ENCODE data around the gene RABAC1. TPM values are rescaled to one million over a fixed set of nuclear protein-coding genes. Genes with fewer than 3 reads are reported as not detected.
A peak's percentile ranks its signal among the peaks of the same experiment; 100 is the strongest.
"Not testable (repeated sequence)": the region's sequence is repeated elsewhere in the genome, so short reads cannot be mapped to it uniquely, and the experiment has no call there.

RABAC1 gene
- total RNA-seq, 2 experiments from 2014 or later: 85.3 to 87.3 TPM

DNA sequence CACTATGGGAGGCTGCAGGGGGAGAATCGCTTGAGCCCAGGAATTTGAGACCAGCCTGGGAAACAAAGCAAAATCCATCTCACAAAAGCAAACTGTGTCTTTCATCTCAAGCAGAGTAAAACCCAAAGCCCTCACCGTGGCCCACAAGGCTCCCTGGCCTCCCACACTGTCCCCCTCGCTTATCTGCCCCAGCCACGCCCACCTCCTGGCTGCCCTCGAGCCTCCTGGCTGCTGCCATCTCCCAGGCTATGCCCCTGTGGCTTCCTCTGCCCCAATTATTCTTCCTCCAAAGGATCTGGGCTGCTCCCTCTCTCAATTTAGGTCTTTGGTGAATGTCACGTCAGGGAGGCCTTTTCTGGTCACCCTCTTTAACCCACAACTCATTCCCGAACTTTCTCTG is 3.6 kb downstream of the RABAC1 start:
- POLR2A ChIA-PET: no interaction called here
- no peaks in the 10 kb centered on the region for H3K9me3 Mint-ChIP-seq
- H3K4me3 Mint-ChIP-seq: no peak overlapping the region
- DNase-seq (no peak), ATAC-seq (ENCODE audit: low read depth) (no peak)
- peak overlapping the region; percentile 37 for H3K27ac Mint-ChIP-seq
- H3K27me3 Mint-ChIP-seq: no peaks in the 10 kb centered on the region
- H3K4me1 Mint-ChIP-seq: peaks cover 17% of the 10 kb centered on the region
- no peaks in the 10 kb centered on the region for H3K36me3 Mint-ChIP-seq

DNA sequence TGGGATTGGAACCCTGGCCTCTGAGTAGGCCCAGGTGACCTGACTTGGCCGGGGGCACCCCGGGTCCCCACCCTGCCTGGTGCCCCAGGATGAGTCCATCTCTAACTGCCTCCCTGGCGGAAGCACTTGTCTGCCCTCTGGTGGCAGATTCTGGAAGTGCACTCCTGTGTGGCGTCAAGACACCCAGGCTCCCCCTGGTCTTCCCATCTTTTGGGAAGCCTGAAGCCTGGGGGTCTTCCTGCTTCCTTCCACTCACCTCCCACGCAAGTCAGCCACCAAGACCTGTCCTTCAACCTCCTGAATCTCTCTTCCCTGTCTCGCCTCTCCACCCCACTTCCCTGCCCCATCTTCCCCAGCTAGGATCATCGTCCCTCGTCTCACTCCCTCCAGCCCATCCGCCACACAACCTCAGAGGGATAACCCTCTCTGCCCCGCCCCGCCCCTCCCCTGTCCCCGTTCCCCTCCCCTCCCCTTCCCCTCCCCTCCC is 7.4 kb downstream of the RABAC1 start:
- ATAC-seq (ENCODE audit: low read depth): peak; percentile 80
- Mint-ChIP-seq H3K36me3 (no peaks in the 10 kb centered on the region), H3K4me1 (peaks cover 12% of the 10 kb centered on the region), H3K9me3 (no peaks in the 10 kb centered on the region), H3K27me3 (no peaks in the 10 kb centered on the region), H3K27ac (peak overlapping the region; percentile 61), H3K4me3 (no peak overlapping the region)
- DNase-seq: peak; percentile 91
- POLR2A ChIA-PET: interaction anchor here (3.2 kb wide), 1 partner anchor 79 kb away, joined by 18 read pairs; no protein-coding TSS in a partner anchor

GRCh38 chr19:41947091-41947490 is 12.0 kb downstream of the RABAC1 start:
- Mint-ChIP-seq H3K4me1 (peaks cover 30% of the 10 kb centered on the region), H3K4me3 (no peak overlapping the region), H3K36me3 (no peaks in the 10 kb centered on the region), H3K9me3 (no peaks in the 10 kb centered on the region), H3K27me3 (no peaks in the 10 kb centered on the region), H3K27ac (peak overlapping the region; percentile 40)
- DNase-seq (no peak), ATAC-seq (ENCODE audit: low read depth) (no peak)
- POLR2A ChIA-PET: interaction anchor here (2.5 to 3.3 kb wide), 2 partner anchors 71 to 87 kb away, joined by 8 to 28 read pairs; partner anchors contain the start of genes CD79A and RPS19

DNA sequence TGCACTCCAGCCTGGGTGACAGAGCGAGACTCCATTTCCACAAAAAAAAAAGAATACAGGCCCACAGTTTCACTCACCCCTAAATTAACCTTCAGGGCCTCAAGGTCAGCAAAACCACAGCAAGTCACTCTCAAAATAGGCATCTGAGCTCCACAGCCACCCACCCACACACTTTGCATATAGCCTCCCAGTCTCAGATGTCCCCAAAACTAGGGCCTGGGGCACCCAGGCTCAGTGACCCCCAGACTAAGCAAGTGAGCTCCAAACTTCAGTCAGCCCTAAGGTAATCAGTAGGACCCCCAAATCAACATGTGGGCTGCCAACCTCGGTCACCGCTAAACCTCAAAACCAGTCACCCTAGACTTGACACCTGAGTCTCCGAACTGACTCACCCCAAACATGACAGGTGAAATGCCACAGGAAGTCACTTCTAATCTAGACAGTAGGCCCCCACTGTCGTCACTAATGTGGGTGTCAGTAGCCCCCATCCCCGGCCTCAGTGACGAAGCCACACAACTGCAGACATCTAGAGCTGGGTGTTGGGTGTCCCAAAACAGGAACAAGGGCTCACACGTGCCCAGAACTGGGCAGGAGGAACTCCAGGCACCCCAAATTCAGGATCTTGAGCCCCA is 13.9 kb downstream of the RABAC1 start:
- POLR2A ChIA-PET: interaction anchor here (0.6 to 4.3 kb wide), 16 partner anchors 8 to 307 kb away, joined by 3 to 40 read pairs (median 6); partner anchors contain the start of genes ARHGEF1, CD79A, RABAC1 and RPS19
- Mint-ChIP-seq H3K27ac (peak overlapping the region; percentile 60), H3K27me3 (peaks cover 8% of the 10 kb centered on the region), H3K4me1 (peaks cover 33% of the 10 kb centered on the region), H3K9me3 (no peaks in the 10 kb centered on the region), H3K4me3 (peak overlapping the region; percentile 69), H3K36me3 (no peaks in the 10 kb centered on the region)
- ATAC-seq (ENCODE audit: low read depth) (peak; percentile 90), DNase-seq (peak; percentile 82)

GRCh38 chr19:41944336-41944735 is 14.8 kb downstream of the RABAC1 start:
- Mint-ChIP-seq H3K4me3 (no peak overlapping the region), H3K27me3 (peaks cover 8% of the 10 kb centered on the region), H3K36me3 (no peaks in the 10 kb centered on the region), H3K4me1 (peaks cover 33% of the 10 kb centered on the region), H3K9me3 (no peaks in the 10 kb centered on the region), H3K27ac (no peak overlapping the region)
- DNase-seq (no peak), ATAC-seq (ENCODE audit: low read depth) (no peak)
- POLR2A ChIA-PET: interaction anchor here (0.7 to 4.3 kb wide), 6 partner anchors 13 to 308 kb away, joined by 3 to 40 read pairs (median 6); partner anchors contain the start of gene CD79A

- Mint-ChIP-seq H3K9me3 (no peaks in the 10 kb centered on the region), H3K27me3 (peaks cover 13% of the 10 kb centered on the region), H3K36me3 (no peaks in the 10 kb centered on the region), H3K4me3 (peak overlapping the region; percentile 55), H3K27ac (no peak overlapping the region), H3K4me1 (peaks cover 28% of the 10 kb centered on the region)
- POLR2A ChIA-PET: interaction anchor here (1.1 to 1.3 kb wide), 2 partner anchors 16 to 29 kb away, joined by 4 read pairs; no protein-coding TSS in a partner anchor
- ATAC-seq (ENCODE audit: low read depth) (no peak), DNase-seq (no peak)
Observed at GRCh38 chr19:41941410-41942202, 17.5 kb downstream of the RABAC1 start.

GRCh38 chr19:41940731-41941409 is 18.3 kb downstream of the RABAC1 start:
- H3K9me3 Mint-ChIP-seq: no peaks in the 10 kb centered on the region
- peak overlapping the region; percentile 84 for H3K4me3 Mint-ChIP-seq
- peaks cover 31% of the 10 kb centered on the region for H3K4me1 Mint-ChIP-seq

DNA sequence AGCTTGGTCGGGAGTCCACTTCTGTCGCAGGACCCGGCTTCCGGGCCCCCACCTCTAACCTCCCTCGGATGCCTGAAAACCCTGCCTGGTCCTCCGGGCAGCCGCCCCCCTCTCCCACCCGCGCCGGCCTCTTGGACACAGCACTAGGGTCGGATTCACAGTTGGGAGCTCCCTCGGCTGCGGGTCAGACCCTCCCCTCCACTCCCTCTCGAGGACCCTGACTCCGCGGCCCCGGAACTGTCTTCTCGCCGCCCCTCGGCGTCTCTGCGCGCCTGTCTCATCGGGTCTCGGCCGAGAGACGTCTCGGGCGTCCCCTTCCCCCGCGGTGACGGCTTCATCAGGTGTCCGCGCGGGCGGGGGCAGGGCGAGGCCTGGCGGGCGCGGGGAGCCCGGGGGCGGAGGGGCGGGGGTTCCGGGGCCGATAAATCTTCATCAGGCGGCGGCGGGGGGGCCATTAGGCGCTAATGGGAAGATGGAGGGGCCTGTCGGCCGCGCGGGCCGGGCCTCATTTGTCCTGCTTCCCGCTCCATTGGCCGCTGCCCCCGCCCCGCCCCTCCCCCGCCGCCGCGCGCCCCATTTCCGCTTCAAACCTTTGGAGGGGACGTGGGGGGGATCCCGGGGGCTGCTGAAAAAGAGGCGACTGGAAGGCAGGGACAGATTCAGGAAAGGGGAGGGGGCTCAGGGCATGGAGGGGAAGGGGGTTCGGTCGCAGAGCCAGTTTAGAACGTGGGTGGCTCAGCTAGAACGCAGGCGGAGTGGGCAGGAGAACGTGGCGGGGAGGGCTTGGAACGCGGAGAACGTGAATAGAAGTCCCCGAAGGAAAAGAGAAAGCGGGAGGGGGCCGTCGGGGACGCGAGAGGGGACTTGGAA is 19.0 kb downstream of the RABAC1 start:
- H3K4me1 Mint-ChIP-seq: peaks cover 28% of the 10 kb centered on the region
- no peaks in the 10 kb centered on the region for H3K36me3 Mint-ChIP-seq
- H3K27ac Mint-ChIP-seq: peak overlapping the region; percentile 83
- no peaks in the 10 kb centered on the region for H3K9me3 Mint-ChIP-seq
- POLR2A ChIA-PET: interaction anchor here (1.1 to 1.3 kb wide), 3 partner anchors 18 to 55 kb away, joined by 4 read pairs; no protein-coding TSS in a partner anchor
- H3K27me3 Mint-ChIP-seq: peaks cover 23% of the 10 kb centered on the region
- peak overlapping the region; percentile 84 for H3K4me3 Mint-ChIP-seq
- ATAC-seq (ENCODE audit: low read depth) (no peak), DNase-seq (no peak)

More at GRCh38 chr19:41940731-41941409, 18.3 kb downstream of the RABAC1 start:
- DNase-seq (no peak), ATAC-seq (ENCODE audit: low read depth) (no peak)
- peak overlapping the region; percentile 83 for H3K27ac Mint-ChIP-seq
- POLR2A ChIA-PET: interaction anchor here (1.1 to 1.3 kb wide), 2 partner anchors 17 to 29 kb away, joined by 4 read pairs; no protein-coding TSS in a partner anchor
- H3K36me3 Mint-ChIP-seq: no peaks in the 10 kb centered on the region
- peaks cover 19% of the 10 kb centered on the region for H3K27me3 Mint-ChIP-seq

DNA sequence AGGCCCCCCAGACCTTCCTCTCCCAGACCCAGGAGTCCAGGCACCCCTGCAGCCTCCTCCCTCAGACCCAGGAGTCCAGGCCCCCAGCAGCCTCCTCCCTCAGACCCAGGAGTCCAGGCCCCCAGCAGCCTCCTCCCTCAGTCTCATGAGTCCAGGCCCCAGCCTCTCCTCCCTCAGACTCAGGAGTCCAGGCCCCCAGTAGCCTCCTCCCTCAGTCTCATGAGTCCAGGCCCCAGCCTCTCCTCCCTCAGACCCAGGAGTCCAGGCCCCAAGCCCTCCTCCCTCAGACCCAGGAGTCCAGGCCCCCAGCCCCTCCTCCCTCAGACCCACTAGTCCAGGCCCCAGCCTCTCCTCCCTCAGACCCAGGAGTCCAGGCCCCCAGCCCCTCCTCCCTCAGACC is 19.9 kb downstream of the RABAC1 start:
- DNase-seq; H3K4me3 Mint-ChIP-seq; H3K36me3 Mint-ChIP-seq; ATAC-seq (ENCODE audit: low read depth); H3K9me3 Mint-ChIP-seq; H3K27ac Mint-ChIP-seq: not testable (repeated sequence)
- POLR2A ChIA-PET: interaction anchor here (1.2 kb wide), 1 partner anchor 54 kb away, joined by 4 read pairs; no protein-coding TSS in a partner anchor
- H3K27me3 Mint-ChIP-seq: peaks cover 28% of the 10 kb centered on the region
- H3K4me1 Mint-ChIP-seq: peaks cover 26% of the 10 kb centered on the region

DNA sequence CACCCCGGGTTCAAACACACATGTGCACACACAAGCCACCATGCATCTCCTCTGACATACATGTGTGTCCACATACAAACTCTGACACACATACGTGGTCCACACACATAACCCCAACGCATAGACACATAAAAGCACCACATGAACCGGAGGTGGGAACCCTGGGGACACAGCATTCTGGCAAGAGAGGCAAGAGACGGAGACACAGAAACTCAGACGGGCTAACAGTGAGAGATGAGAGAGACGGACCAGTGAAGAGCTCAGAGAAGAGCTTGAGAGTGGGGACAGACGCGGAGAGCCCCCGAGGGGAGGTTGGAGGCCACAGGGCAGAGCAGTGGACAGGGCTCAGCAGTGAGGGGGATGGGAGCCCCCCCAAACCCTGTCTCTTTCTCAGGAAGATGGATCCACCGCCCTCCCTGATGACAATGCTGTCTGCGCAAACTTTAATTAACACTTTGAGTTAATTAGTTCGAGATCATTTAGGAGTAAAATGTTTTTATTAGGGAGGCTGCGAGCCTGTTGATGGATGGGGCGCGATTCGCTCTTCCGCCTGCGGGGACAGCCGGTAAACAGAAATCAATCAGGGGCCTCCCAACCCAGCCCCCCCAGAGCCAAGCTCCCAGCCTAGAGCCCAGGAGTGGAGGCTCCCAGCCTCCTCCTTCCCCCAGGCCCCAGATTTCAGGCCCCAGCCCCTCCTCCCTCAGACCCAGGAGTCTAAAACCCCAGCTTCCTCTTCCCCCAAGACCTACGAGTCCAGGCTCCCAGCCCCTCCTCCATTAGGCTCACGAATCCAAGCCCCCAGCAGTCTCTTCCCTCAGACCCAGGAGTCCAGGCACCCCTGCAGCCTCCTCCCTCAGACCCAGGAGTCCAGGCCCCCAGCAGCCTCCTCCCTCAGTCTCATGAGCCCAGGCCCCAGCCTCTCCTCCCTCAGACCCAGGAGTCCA is 21.3 kb downstream of the RABAC1 start:
- peak overlapping the region; percentile 23 for H3K27ac Mint-ChIP-seq
- ATAC-seq (ENCODE audit: low read depth) (no peak), DNase-seq (no peak)
- POLR2A ChIA-PET: interaction anchor here (1.2 to 1.5 kb wide), 4 partner anchors 8 to 78 kb away, joined by 3 to 5 read pairs (median 4); partner anchors contain the start of gene RPS19
- no peaks in the 10 kb centered on the region for H3K36me3 Mint-ChIP-seq
- peaks cover 32% of the 10 kb centered on the region for H3K27me3 Mint-ChIP-seq
- H3K9me3 Mint-ChIP-seq: no peaks in the 10 kb centered on the region
- H3K4me1 Mint-ChIP-seq: peaks cover 33% of the 10 kb centered on the region
- H3K4me3 Mint-ChIP-seq: no peak overlapping the region

DNA sequence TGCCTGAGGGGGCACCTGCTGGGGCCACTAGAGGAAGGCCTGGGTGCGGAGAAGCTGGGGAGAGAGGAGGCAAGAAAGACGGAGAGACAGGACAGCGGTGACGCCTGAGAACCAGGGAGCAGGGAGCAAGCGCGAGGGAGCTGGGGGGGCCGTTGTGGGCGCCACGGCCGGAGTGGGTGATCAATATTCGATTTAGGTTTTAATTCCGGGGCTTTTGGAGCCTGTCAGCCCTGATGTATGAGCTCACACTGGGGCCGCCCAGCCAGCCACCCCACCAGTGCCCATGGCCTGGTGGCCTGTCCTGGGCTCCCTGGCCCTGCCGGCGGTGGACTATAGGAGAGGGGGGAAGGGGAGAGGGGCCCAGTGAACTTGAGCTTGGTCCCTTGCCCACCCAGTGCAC is 22.2 kb downstream of the RABAC1 start:
- H3K4me1 Mint-ChIP-seq: peaks cover 33% of the 10 kb centered on the region
- no peak overlapping the region for H3K27ac Mint-ChIP-seq
- H3K27me3 Mint-ChIP-seq: peaks cover 35% of the 10 kb centered on the region
- H3K4me3 Mint-ChIP-seq: no peak overlapping the region
- DNase-seq (no peak), ATAC-seq (ENCODE audit: low read depth) (no peak)
- no peaks in the 10 kb centered on the region for H3K36me3 Mint-ChIP-seq
- no peaks in the 10 kb centered on the region for H3K9me3 Mint-ChIP-seq
- POLR2A ChIA-PET: interaction anchor here (0.6 to 1.5 kb wide), 6 partner anchors 9 to 77 kb away, joined by 3 to 5 read pairs (median 4); partner anchors contain the start of gene RPS19
